HCT116 (cell line): Measurements from ENCODE around the gene THTPA. TPM values are rescaled to one million over a fixed set of nuclear protein-coding genes. Genes with fewer than 3 reads are reported as not detected.

Source experiments
- ATAC-seq: fragments of 200-7000 bp; cut with Tn5 transposase; 2 replicates; pipeline ENCODE4 v1.9.1; 2020; ENCODE audit warnings: mild to moderate bottlenecking, moderate library complexity
- BruUV-seq: library from RNA; stranded (reverse); fragments of 400-500 nt; replicated peaks from 2 replicates; lab custom pipeline; 2021; lab: Mats Ljungman, UMichigan
- CTCF ChIA-PET: fragments of 300-600 bp; sonication (Branson Sonifier 250); formaldehyde crosslinking; loops from one replicate; lab custom pipeline; 2021; ENCODE audit warnings: antibody characterized with exemption; lab: Charles Lee
- POLR2A ChIA-PET: fragments of 300-600, 350-600 bp; sonication (Branson Sonifier 250); formaldehyde crosslinking; loops from one replicate; lab custom pipeline; 2021; ENCODE audit warnings: antibody characterized with exemption; lab: Charles Lee
- RAD21 ChIA-PET, 2 experiments: fragments of 300-600 bp; sonication (Branson Sonifier 250); formaldehyde crosslinking; loops; one replicate each; lab custom pipeline; 2023; ENCODE audit warnings: low total read pairs in 2 of 2; ENCODE audit not compliant: uncharacterized antibody in 2 of 2, unreplicated experiment in 2 of 2, low non-redundant PET in 1 of 2; lab: Charles Lee
- DNase-seq: peaks from one replicate; pipeline ENCODE4 v3.0.0-alpha.2; 2010; ENCODE audit warnings: low read depth, low spot score
- H2AFZ ChIP-seq: fragments of 200-600 bp; shearing (Covaris generic), sonication (generic); 2 replicates; pipeline ENCODE4 v1.6.1; 2017; ENCODE audit warnings: low read depth, mixed run types, mixed read lengths, antibody characterized with exemption, low read length; ENCODE audit not compliant: poor library complexity, severe bottlenecking
- H3K27ac ChIP-seq: 2 replicates; pipeline ENCODE4 v1.5.1; 2012; ENCODE audit warnings: low read depth, low read length
- H3K27me3 ChIP-seq: fragments of 200-600 bp; sonication (generic); 2 replicates; pipeline ENCODE4 v1.6.1; 2016; ENCODE audit warnings: mixed run types, low read length, mixed read lengths; ENCODE audit not compliant: insufficient read depth
- H3K36me3 ChIP-seq, 2 experiments: fragments of 200-500 bp in 1 of 2; fragments of 200-600 bp in 1 of 2; sonication (Bioruptor generic) in 1 of 2; sonication (generic) in 1 of 2; 2 replicates each; pipeline versions ENCODE4 v1.5.1 to v1.6.1; 2014 to 2016; ENCODE audit warnings: low read length in 2 of 2, inconsistent platforms in 1 of 2, mixed read lengths in 1 of 2, mixed run types in 1 of 2; ENCODE audit not compliant: insufficient read depth in 2 of 2, control insufficient read depth in 1 of 2
- H3K4me1 ChIP-seq, 2 experiments: fragments of 200-600 bp in 1 of 2; sonication (generic) in 1 of 2; 2 replicates each; pipeline versions ENCODE4 v1.5.1 to v1.6.1; 2012 to 2017; ENCODE audit warnings: low read length in 2 of 2, inconsistent platforms in 1 of 2, mild to moderate bottlenecking in 1 of 2, mixed read lengths in 1 of 2, mixed run types in 1 of 2, moderate library complexity in 1 of 2; ENCODE audit not compliant: insufficient read depth in 2 of 2, control insufficient read depth in 1 of 2
- H3K4me2 ChIP-seq: fragments of 200-600 bp; sonication (generic); 2 replicates; pipeline ENCODE4 v1.6.1; 2017; ENCODE audit warnings: mixed run types, low read length, mixed read lengths
- H3K4me3 ChIP-seq, 2 experiments: fragments of 200-600 bp in 1 of 2; sonication (generic) in 1 of 2; replicated peaks in 1 of 2; 2 replicates each; pipeline ENCODE4 v1.5.1; 2011 to 2016; ENCODE audit warnings: low read length in 2 of 2, control low read depth in 1 of 2, low read depth in 1 of 2, mild to moderate bottlenecking in 1 of 2, mixed read lengths in 1 of 2, mixed run types in 1 of 2
- H3K79me2 ChIP-seq: fragments of 200-600 bp; sonication (generic); 2 replicates; pipeline ENCODE4 v1.6.1; 2017; ENCODE audit warnings: mild to moderate bottlenecking, mixed run types, low read length, moderate library complexity, mixed read lengths; ENCODE audit not compliant: insufficient read depth
- H3K9ac ChIP-seq: fragments of 200-600 bp; sonication (generic); 2 replicates; pipeline ENCODE4 v1.6.1; 2016; ENCODE audit warnings: low read length, mixed read lengths
- H3K9me2 ChIP-seq: fragments of 200-600 bp; sonication (generic), shearing (Covaris generic); 2 replicates; pipeline ENCODE4 v1.6.1; 2017; ENCODE audit warnings: mixed run types, mild to moderate bottlenecking, moderate library complexity; ENCODE audit not compliant: insufficient read depth
- H3K9me3 ChIP-seq, 2 experiments: fragments of 200-500 bp in 1 of 2; fragments of 200-600 bp in 1 of 2; sonication (Bioruptor generic) in 1 of 2; sonication (generic) in 1 of 2; 2 replicates each; pipeline ENCODE4 v1.6.1; 2014 to 2017; ENCODE audit warnings: low read length in 2 of 2, mixed read lengths in 2 of 2, inconsistent platforms in 1 of 2, low read depth in 1 of 2, mild to moderate bottlenecking in 1 of 2, mixed run types in 1 of 2, moderate library complexity in 1 of 2; ENCODE audit not compliant: control insufficient read depth in 1 of 2, insufficient read depth in 1 of 2
- H4K20me1 ChIP-seq: fragments of 200-600 bp; sonication (generic), shearing (Covaris generic); 2 replicates; pipeline ENCODE4 v1.6.1; 2017; ENCODE audit warnings: mixed run types, mild to moderate bottlenecking, moderate library complexity; ENCODE audit not compliant: insufficient read depth
- EGR1 ChIP-seq: IDR thresholded peaks from 2 replicates; pipeline ENCODE4 v1.6.1; 2012; ENCODE audit warnings: low read depth
- ELF1 ChIP-seq: IDR thresholded peaks from 2 replicates; pipeline ENCODE4 v1.6.1; 2012; ENCODE audit warnings: low read depth, borderline replicate concordance
- EZH2 ChIP-seq: fragments of 200-600 bp; sonication (generic); IDR thresholded peaks from 2 replicates; pipeline ENCODE4 v1.6.1; 2017; ENCODE audit warnings: antibody characterized with exemption, mixed run types
- JUND ChIP-seq: IDR thresholded peaks from 2 replicates; pipeline ENCODE4 v1.6.1; 2012
- SIN3A ChIP-seq: IDR thresholded peaks from 2 replicates; pipeline ENCODE4 v1.6.1; 2012; ENCODE audit warnings: low read depth
- SRF ChIP-seq: IDR thresholded peaks from 2 replicates; pipeline ENCODE4 v1.6.1; 2012; ENCODE audit warnings: low read depth
- TCF7L2 ChIP-seq: IDR thresholded peaks from 2 replicates; pipeline ENCODE4 v1.7.0; 2011; ENCODE audit warnings: borderline replicate concordance, inconsistent platforms; ENCODE audit not compliant: insufficient read depth, insufficient read length; ENCODE audit errors: extremely low read depth
- YY1 ChIP-seq: IDR thresholded peaks from 2 replicates; pipeline ENCODE4 v1.6.1; 2011; ENCODE audit warnings: low read length, low read depth, moderate library complexity, mild to moderate bottlenecking; ENCODE audit not compliant: insufficient replicate concordance; ENCODE audit errors: extremely low read depth
- ZFX ChIP-seq: fragments of 450-650 bp; IDR thresholded peaks from 2 replicates; pipeline ENCODE4 v1.6.1; 2017
- ZNF274 ChIP-seq: fragments of 200-500 bp; sonication (Bioruptor generic); IDR thresholded peaks from 2 replicates; pipeline ENCODE4 v1.6.1; 2014; ENCODE audit warnings: mild to moderate bottlenecking, low read depth, low read length, inconsistent platforms
- intact Hi-C: fragments of 100-400 bp; cut with micrococcal nuclease; formaldehyde crosslinking; loops from 2 replicates; pipeline ENCODE4 v1.10.0; 2022
- total RNA-seq: library from RNA; stranded (reverse); gene quantifications from one replicate; pipeline ENCODE4 v1.2.1, GENCODE V29; 2021; ENCODE audit not compliant: unreplicated experiment
- TF ChIP-seq, protein P1 (sequence below): IDR thresholded peaks from 2 replicates; pipeline ENCODE4 v1.6.1; 2012
- TF ChIP-seq, protein P2 (sequence below), 3 experiments: fragments of 200-600 bp in 1 of 3; sonication (generic) in 1 of 3; IDR thresholded peaks in 2 of 3; conservative IDR thresholded peaks in 1 of 3; 2 replicates each; pipeline ENCODE4 v1.5.1; 2012 to 2017; ENCODE audit warnings: low read depth in 2 of 3, low read length in 2 of 3, antibody characterized with exemption in 1 of 3, borderline replicate concordance in 1 of 3, control low read depth in 1 of 3, mild to moderate bottlenecking in 1 of 3, mixed read lengths in 1 of 3, mixed run types in 1 of 3, moderate library complexity in 1 of 3; ENCODE audit not compliant: insufficient read depth in 1 of 3

THTPA gene
- total RNA-seq, 1 experiment from 2014 or later, result 5.8 TPM

DNA sequence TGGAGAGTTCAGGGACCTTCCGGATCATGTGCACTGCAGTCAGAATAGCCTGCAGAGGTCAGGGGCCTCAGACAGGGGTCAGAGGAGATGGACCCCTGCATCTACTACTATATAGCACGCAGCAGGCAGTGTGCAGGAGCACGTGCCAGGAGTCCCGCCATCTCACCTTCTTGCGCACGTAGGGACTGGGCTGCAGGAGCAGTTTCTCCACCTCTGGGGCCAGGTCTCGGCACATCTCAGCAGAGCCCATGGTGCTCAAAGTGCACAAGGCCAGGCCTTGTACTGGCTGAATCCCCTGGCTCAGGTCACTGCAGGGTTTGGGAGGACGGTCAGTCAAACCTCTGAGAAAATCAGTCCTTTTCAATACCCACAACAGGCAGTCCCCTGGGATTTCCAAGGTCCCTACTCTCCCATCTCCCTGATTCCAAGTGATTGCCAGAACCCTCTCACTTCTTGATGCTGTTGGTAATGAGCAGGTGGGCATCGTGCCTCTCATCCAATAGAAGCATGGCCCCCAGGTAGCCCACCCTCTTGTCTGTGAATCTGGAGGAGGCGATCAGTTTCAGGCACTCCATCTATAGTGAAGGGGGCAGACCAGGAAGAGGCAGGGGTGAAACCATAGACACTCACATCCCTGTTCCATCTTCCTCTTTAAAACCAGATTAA is 10.2 kb downstream of the THTPA start (continued):
- TF ChIP-seq, protein P1, sequence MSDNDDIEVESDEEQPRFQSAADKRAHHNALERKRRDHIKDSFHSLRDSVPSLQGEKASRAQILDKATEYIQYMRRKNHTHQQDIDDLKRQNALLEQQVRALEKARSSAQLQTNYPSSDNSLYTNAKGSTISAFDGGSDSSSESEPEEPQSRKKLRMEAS, result no peak
- TF ChIP-seq TCF7L2, result no peak
- TF ChIP-seq, all 23 proteins: peak for 0

DNA sequence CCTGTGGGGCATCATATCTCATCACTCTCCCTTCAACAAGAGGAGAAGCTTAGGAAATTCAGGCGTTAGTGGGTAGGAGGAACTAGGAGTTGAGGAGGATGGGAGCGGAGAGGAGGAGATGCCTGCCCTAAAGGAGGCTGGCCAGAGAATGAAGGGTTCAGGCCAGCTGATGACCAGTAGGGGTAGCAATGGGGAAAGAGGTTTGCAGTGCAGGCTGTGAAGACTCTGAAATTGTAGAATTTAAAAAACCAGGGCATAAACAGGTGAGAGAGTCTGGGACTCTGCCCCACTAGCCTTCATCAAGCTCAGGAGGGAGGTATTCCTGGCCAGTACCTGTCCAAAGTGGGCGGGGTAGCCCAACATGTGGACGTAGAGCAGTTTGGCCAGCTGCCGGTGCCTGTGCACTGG is 10.7 kb downstream of the THTPA start:
- Histone ChIP-seq H3K9me3 (no peaks in the 10 kb centered on the region), H3K27ac (peak overlapping the region; percentile 86), H2AFZ (no peak overlapping the region), H3K4me2 (peak overlapping the region; percentile 89), H3K4me3 (peak overlapping the region; percentile 85 to 88), H3K36me3 (peaks cover 5 to 7% of the 10 kb centered on the region in 2 experiments; a peak in 3 of 4 replicates), H3K4me1 (peaks cover 26 to 34% of the 10 kb centered on the region in 2 experiments), H3K9me2 (no peaks in the 10 kb centered on the region), H3K27me3 (no peaks in the 10 kb centered on the region), H3K9ac (peak overlapping the region; percentile 80), H4K20me1 (no peaks in the 10 kb centered on the region), H3K79me2 (peaks cover 10% of the 10 kb centered on the region; the same call in 1 of the 2 replicates)
- CTCF ChIA-PET, result interaction anchor here (0.9 to 3.6 kb wide), 5 partner anchors 9 to 344 kb away, joined by 3 to 21 read pairs (median 5); no protein-coding TSS in a partner anchor
- no TSS peak for BruUV-seq
- POLR2A ChIA-PET, result interaction anchor here (0.7 to 1.2 kb wide), 2 partner anchors 11 to 22 kb away, joined by 3 to 6 read pairs; no protein-coding TSS in a partner anchor
- TF ChIP-seq EZH2, result no peak
- no peak for TF ChIP-seq ZFX
- TF ChIP-seq, protein P2, sequence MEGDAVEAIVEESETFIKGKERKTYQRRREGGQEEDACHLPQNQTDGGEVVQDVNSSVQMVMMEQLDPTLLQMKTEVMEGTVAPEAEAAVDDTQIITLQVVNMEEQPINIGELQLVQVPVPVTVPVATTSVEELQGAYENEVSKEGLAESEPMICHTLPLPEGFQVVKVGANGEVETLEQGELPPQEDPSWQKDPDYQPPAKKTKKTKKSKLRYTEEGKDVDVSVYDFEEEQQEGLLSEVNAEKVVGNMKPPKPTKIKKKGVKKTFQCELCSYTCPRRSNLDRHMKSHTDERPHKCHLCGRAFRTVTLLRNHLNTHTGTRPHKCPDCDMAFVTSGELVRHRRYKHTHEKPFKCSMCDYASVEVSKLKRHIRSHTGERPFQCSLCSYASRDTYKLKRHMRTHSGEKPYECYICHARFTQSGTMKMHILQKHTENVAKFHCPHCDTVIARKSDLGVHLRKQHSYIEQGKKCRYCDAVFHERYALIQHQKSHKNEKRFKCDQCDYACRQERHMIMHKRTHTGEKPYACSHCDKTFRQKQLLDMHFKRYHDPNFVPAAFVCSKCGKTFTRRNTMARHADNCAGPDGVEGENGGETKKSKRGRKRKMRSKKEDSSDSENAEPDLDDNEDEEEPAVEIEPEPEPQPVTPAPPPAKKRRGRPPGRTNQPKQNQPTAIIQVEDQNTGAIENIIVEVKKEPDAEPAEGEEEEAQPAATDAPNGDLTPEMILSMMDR (IDR thresholded peaks at IDR 0.05 in 2 of 3, conservative IDR thresholded peaks at IDR 0.05 in 1 of 3; ENCODE audit: borderline replicate concordance in 1 of 3, insufficient read depth in 1 of 3, low read depth in 2 of 3, low read length in 2 of 3), result peak in 2 of 3 experiments; percentile 29 to 30; a peak in 3 of 6 replicates
- no peak for TF ChIP-seq TCF7L2
- TF ChIP-seq, protein P1, result peak; percentile 58; the same call in 1 of the 2 replicates
- TF ChIP-seq SRF, result no peak
- no peak for TF ChIP-seq ZNF274
- TF ChIP-seq EGR1, result no peak
- no peak for TF ChIP-seq ELF1
- no peak for TF ChIP-seq YY1
- TF ChIP-seq JUND, result no peak
- TF ChIP-seq SIN3A, result no peak
- DNase-seq (no peak), ATAC-seq (peak; percentile 44)
- RAD21 ChIA-PET, result no interaction called here
- intact Hi-C loops, result no loop called here
